ENCODE data around the gene DZIP3. TPM values are rescaled to one million over a fixed set of nuclear protein-coding genes. Genes with fewer than 3 reads are reported as not detected.
"Not testable (repeated sequence)": the region's sequence is repeated elsewhere in the genome, so short reads cannot be mapped to it uniquely, and the experiment has no call there.

The DZIP3 gene
- total and polyA plus RNA-seq, 9 donors, result 5.0 to 20.5 (median 13.0) TPM

GRCh38 chr3:108673988-108674661, 84.6 kb downstream of the DZIP3 start:
- H3K27ac ChIP-seq, result no peak overlapping the region
- no peaks in the 10 kb centered on the region for H3K9me3 ChIP-seq
- no peaks in the 10 kb centered on the region for H3K27me3 ChIP-seq
- DNase-seq, result no peak
- no peak overlapping the region for H3K4me3 ChIP-seq
- 85 to 88% (median 88%) methylated on average over 3 of the region's 3 CpGs for WGBS, 3 donors
- TF ChIP-seq EP300 (IDR thresholded peaks at IDR 0.05) (no peak), POLR2A (IDR thresholded peaks at IDR 0.05) (no peak)
- TF ChIP-seq, protein P1, sequence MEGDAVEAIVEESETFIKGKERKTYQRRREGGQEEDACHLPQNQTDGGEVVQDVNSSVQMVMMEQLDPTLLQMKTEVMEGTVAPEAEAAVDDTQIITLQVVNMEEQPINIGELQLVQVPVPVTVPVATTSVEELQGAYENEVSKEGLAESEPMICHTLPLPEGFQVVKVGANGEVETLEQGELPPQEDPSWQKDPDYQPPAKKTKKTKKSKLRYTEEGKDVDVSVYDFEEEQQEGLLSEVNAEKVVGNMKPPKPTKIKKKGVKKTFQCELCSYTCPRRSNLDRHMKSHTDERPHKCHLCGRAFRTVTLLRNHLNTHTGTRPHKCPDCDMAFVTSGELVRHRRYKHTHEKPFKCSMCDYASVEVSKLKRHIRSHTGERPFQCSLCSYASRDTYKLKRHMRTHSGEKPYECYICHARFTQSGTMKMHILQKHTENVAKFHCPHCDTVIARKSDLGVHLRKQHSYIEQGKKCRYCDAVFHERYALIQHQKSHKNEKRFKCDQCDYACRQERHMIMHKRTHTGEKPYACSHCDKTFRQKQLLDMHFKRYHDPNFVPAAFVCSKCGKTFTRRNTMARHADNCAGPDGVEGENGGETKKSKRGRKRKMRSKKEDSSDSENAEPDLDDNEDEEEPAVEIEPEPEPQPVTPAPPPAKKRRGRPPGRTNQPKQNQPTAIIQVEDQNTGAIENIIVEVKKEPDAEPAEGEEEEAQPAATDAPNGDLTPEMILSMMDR (IDR thresholded peaks at IDR 0.05), result no peak
- H3K36me3 ChIP-seq, result no peaks in the 10 kb centered on the region
- no peaks in the 10 kb centered on the region for H3K4me1 ChIP-seq (ENCODE audit: insufficient read depth)
- intact Hi-C loops (cut with DNase I), result no loop called here

GRCh38 chr3:108677811-108678210, 88.3 kb downstream of the DZIP3 start:
- Histone ChIP-seq H3K9me3 (no peaks in the 10 kb centered on the region), H3K4me1 (ENCODE audit: insufficient read depth) (no peaks in the 10 kb centered on the region), H3K27me3 (no peaks in the 10 kb centered on the region), H3K27ac (no peak overlapping the region), H3K36me3 (no peaks in the 10 kb centered on the region), H3K4me3 (no peak overlapping the region)
- intact Hi-C loops (cut with DNase I), result no loop called here
- WGBS, 3 donors, result 90 to 93% (median 93%) methylated on average over 1 of the region's 1 CpG
- TF ChIP-seq POLR2A (IDR thresholded peaks at IDR 0.05), result no peak
- TF ChIP-seq, protein P1 (IDR thresholded peaks at IDR 0.05), result no peak
- no peak for TF ChIP-seq EP300 (IDR thresholded peaks at IDR 0.05)
- no peak for DNase-seq

GRCh38 chr3:108692286-108692685, 102.8 kb downstream of the DZIP3 start:
- DNase-seq; H3K27me3 ChIP-seq; H3K4me3 ChIP-seq; H3K27ac ChIP-seq; H3K36me3 ChIP-seq; H3K4me1 ChIP-seq (ENCODE audit: insufficient read depth); intact Hi-C loops (cut with DNase I); H3K9me3 ChIP-seq: not testable (repeated sequence)
- WGBS, 3 donors, result 93 to 94% (median 94%) methylated on average over 2 of the region's 2 CpGs

DNA sequence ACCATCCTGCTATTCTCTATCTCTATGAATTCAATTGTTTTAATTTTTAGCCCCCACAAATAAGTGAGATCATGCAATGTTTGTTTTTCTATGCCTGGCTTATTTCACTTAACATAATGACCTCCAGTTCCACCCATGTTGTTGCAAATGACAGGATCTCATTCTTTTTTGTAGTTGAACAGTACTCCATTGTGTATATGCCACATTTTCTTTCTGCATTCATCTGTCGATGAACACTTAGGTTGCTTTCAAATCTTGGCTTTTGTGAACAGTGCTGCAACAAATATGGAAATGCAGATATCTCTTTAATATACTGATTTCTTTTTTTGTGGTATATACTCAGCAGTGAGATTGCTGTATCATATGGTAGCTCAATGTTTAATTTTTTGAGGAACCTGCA, 108.9 kb downstream of the DZIP3 start:
- Histone ChIP-seq H3K27ac (no peak overlapping the region), H3K36me3 (no peaks in the 10 kb centered on the region), H3K4me3 (no peak overlapping the region), H3K9me3 (no peaks in the 10 kb centered on the region), H3K4me1 (ENCODE audit: insufficient read depth) (no peaks in the 10 kb centered on the region), H3K27me3 (no peaks in the 10 kb centered on the region)
- intact Hi-C loops (cut with DNase I), result no loop called here
- 93 to 98% (median 95%) methylated on average over 1 of the region's 1 CpG for WGBS, 3 donors
- TF ChIP-seq EP300 (IDR thresholded peaks at IDR 0.05), result no peak
- no peak for TF ChIP-seq POLR2A (IDR thresholded peaks at IDR 0.05)
- TF ChIP-seq, protein P1 (IDR thresholded peaks at IDR 0.05), result no peak
- no peak for DNase-seq

GRCh38 chr3:108705045-108705444, 115.5 kb downstream of the DZIP3 start:
- WGBS, 3 donors, result 94 to 100% (median 98%) methylated on average over 1 of the region's 1 CpG
- Histone ChIP-seq H3K27ac (no peak overlapping the region), H3K4me3 (no peak overlapping the region), H3K27me3 (no peaks in the 10 kb centered on the region), H3K9me3 (no peaks in the 10 kb centered on the region), H3K4me1 (ENCODE audit: insufficient read depth) (no peaks in the 10 kb centered on the region), H3K36me3 (no peaks in the 10 kb centered on the region)
- DNase-seq, result no peak
- intact Hi-C loops (cut with DNase I), result no loop called here
- no peak for TF ChIP-seq POLR2A (IDR thresholded peaks at IDR 0.05)
- no peak for TF ChIP-seq EP300 (IDR thresholded peaks at IDR 0.05)
- TF ChIP-seq, protein P1 (IDR thresholded peaks at IDR 0.05), result no peak
